Measurements from ENCODE around the gene ATP11A. TPM values are rescaled to one million over a fixed set of nuclear protein-coding genes. Genes with fewer than 3 reads are reported as not detected.

Gene ATP11A
- total and polyA plus RNA-seq, 2 experiments from 2014 or later: 12.3 to 52.6 TPM

- Histone ChIP-seq H3K9me2 (ENCODE audit: insufficient read depth) (no peaks in the 10 kb centered on the region), H3K27me3 (ENCODE audit: insufficient read depth) (no peaks in the 10 kb centered on the region), H3K4me2 (no peak overlapping the region), H3K79me2 (replicated peaks; ENCODE audit: insufficient read depth) (no peaks in the 10 kb centered on the region), H4K20me1 (replicated peaks; ENCODE audit: insufficient read depth) (peaks cover 1% of the 10 kb centered on the region; the same call in 1 of the 2 replicates), H3K4me3 (no peak overlapping the region), H3F3A (replicated peaks; ENCODE audit: low read depth) (no peaks in the 10 kb centered on the region), H2AFZ (no peak overlapping the region), H3K27ac (ENCODE audit: low read depth) (no peak overlapping the region), H3K4me1 (ENCODE audit: insufficient read depth) (no peaks in the 10 kb centered on the region), H3K36me3 (ENCODE audit: insufficient read depth) (no peaks in the 10 kb centered on the region)
- DNase-seq (ENCODE audit: low spot score) (no peak), ATAC-seq (no peak)
- Mint-ChIP-seq H3K27me3 (ENCODE audit: insufficient read depth, low read depth, poor library complexity) (peaks cover 13% of the 10 kb centered on the region), H3K27ac (no peak overlapping the region), H3K4me1 (peaks cover 4% of the 10 kb centered on the region), H3K36me3 (ENCODE audit: low read depth) (peaks cover 41% of the 10 kb centered on the region), H3K4me3 (no peak overlapping the region), H3K9me3 (no peaks in the 10 kb centered on the region)
- TF ChIP-seq ZNF331 (CRISPR knock-in tag; IDR thresholded peaks at IDR 0.05; ENCODE audit: low read depth) (no peak), STAT1 (IDR thresholded peaks at IDR 0.05; ENCODE audit: unreplicated experiment) (no peak), REST (IDR thresholded peaks at IDR 0.05; ENCODE audit: unreplicated experiment) (no peak), JUNB (IDR thresholded peaks at IDR 0.05; ENCODE audit: unreplicated experiment) (no peak), POLR2AphosphoS5 (IDR thresholded peaks at IDR 0.05; ENCODE audit: low read depth) (no peak), EZH2 (IDR thresholded peaks at IDR 0.05; ENCODE audit: low read depth, unreplicated experiment) (no peak)
Measured at GRCh38 chr13:112844411-112844810, 154.6 kb downstream of the ATP11A start.

- H3K36me3 ChIP-seq (ENCODE audit: insufficient read depth): no peaks in the 10 kb centered on the region
- peaks cover 13% of the 10 kb centered on the region for H3K27me3 Mint-ChIP-seq (ENCODE audit: insufficient read depth, low read depth, poor library complexity)
- no peaks in the 10 kb centered on the region for H3K4me1 ChIP-seq (ENCODE audit: insufficient read depth)
- no peaks in the 10 kb centered on the region for H3K27me3 ChIP-seq (ENCODE audit: insufficient read depth)
- H3K4me1 Mint-ChIP-seq: peaks cover 7% of the 10 kb centered on the region
- H3K27ac Mint-ChIP-seq: no peak overlapping the region
- H3K9me2 ChIP-seq (ENCODE audit: insufficient read depth): no peaks in the 10 kb centered on the region
- no peak overlapping the region for H3K4me3 ChIP-seq
- no peak overlapping the region for H3K4me3 Mint-ChIP-seq
- H4K20me1 ChIP-seq (replicated peaks; ENCODE audit: insufficient read depth): peaks cover 4% of the 10 kb centered on the region; the same call in 1 of the 2 replicates
- H3F3A ChIP-seq (replicated peaks; ENCODE audit: low read depth): no peaks in the 10 kb centered on the region
- H3K79me2 ChIP-seq (replicated peaks; ENCODE audit: insufficient read depth): no peaks in the 10 kb centered on the region
- no peak for ATAC-seq
- no peak overlapping the region for H3K4me2 ChIP-seq
- no peak overlapping the region for H3K27ac ChIP-seq (ENCODE audit: low read depth)
- no peak overlapping the region for H2AFZ ChIP-seq
- peaks cover 38% of the 10 kb centered on the region for H3K36me3 Mint-ChIP-seq (ENCODE audit: low read depth)
- no peak for DNase-seq (ENCODE audit: low spot score)
- H3K9me3 Mint-ChIP-seq: no peaks in the 10 kb centered on the region
- TF ChIP-seq ZNF462 (CRISPR knock-in tag; IDR thresholded peaks at IDR 0.05): no peak
- TF ChIP-seq CTCF (conservative IDR thresholded peaks at IDR 0.05; ENCODE audit: low read depth in 2 of 2): no peak
- TF ChIP-seq EZH2 (IDR thresholded peaks at IDR 0.05; ENCODE audit: low read depth, unreplicated experiment): no peak
- no peak for TF ChIP-seq ZNF114 (CRISPR knock-in tag; IDR thresholded peaks at IDR 0.05)
Measured at GRCh38 chr13:112844879-112845278, 155.0 kb downstream of the ATP11A start.

All from GM23338 (cell line).